ENCODE measurements around the gene FAM216B. TPM values are rescaled to one million over a fixed set of nuclear protein-coding genes. Genes with fewer than 3 reads are reported as not detected.
"Not testable (repeated sequence)": the region's sequence is repeated elsewhere in the genome, so short reads cannot be mapped to it uniquely, and the experiment has no call there.

Gene FAM216B
- total RNA-seq, 1 donor from 2014 or later: not detected

DNA sequence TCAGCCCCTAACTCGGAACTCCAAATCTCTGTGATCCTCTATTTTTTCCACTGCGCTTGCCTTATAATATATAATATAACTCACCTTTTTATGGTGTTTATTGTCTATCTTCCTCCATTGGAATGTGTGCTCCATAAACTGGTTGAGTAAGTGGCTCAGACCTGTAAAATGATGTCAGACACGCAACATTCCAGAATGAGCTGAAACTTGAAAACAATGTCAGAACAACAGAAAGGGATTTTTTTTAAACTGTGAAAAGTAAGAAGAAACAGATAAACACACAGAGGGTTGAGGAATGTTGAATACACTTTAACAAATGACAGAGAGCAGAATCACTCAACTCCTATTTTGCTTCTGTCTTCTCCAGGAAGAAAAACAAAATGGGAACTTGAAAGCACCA lies 19.1 kb upstream of the FAM216B start:
- no peaks in the 10 kb centered on the region for H3K9me3 ChIP-seq
- H3K4me3 ChIP-seq: no peak overlapping the region
- no peaks in the 10 kb centered on the region for H3K4me1 ChIP-seq
- no peak overlapping the region for H3K27ac ChIP-seq
- TF ChIP-seq, protein P1, sequence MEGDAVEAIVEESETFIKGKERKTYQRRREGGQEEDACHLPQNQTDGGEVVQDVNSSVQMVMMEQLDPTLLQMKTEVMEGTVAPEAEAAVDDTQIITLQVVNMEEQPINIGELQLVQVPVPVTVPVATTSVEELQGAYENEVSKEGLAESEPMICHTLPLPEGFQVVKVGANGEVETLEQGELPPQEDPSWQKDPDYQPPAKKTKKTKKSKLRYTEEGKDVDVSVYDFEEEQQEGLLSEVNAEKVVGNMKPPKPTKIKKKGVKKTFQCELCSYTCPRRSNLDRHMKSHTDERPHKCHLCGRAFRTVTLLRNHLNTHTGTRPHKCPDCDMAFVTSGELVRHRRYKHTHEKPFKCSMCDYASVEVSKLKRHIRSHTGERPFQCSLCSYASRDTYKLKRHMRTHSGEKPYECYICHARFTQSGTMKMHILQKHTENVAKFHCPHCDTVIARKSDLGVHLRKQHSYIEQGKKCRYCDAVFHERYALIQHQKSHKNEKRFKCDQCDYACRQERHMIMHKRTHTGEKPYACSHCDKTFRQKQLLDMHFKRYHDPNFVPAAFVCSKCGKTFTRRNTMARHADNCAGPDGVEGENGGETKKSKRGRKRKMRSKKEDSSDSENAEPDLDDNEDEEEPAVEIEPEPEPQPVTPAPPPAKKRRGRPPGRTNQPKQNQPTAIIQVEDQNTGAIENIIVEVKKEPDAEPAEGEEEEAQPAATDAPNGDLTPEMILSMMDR (IDR thresholded peaks at IDR 0.05): no peak
- H3K36me3 ChIP-seq: no peaks in the 10 kb centered on the region
- H3K27me3 ChIP-seq: no peaks in the 10 kb centered on the region
- intact Hi-C loops (cut with DNase I): no loop called here
- DNase-seq (ENCODE audit: low spot score in 2 of 2): no peak

DNA sequence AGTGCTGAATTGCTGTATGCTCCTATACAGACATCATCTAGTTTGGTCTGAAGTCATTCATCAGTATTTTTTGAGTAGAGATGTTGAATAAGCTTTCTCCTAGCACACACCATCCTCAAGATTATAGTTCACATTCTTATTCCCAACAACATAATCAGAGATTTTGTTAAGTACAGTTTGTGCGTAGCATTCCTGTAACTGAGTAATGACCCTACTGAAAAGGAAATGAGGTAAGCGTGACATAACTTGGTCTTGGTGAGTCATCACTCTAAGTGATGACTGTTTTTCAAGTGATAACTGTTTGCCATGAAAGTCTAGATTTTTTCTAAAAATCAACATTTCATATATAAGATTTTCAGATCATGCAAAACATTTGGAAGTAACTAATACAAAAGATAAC lies 18.5 kb upstream of the FAM216B start:
- TF ChIP-seq, protein P1 (IDR thresholded peaks at IDR 0.05): no peak
- no peaks in the 10 kb centered on the region for H3K9me3 ChIP-seq
- no peak overlapping the region for H3K4me3 ChIP-seq
- H3K4me1 ChIP-seq: no peaks in the 10 kb centered on the region
- H3K36me3 ChIP-seq: no peaks in the 10 kb centered on the region
- no peak for DNase-seq (ENCODE audit: low spot score in 2 of 2)
- no peak overlapping the region for H3K27ac ChIP-seq
- no peaks in the 10 kb centered on the region for H3K27me3 ChIP-seq
- intact Hi-C loops (cut with DNase I): no loop called here

DNA sequence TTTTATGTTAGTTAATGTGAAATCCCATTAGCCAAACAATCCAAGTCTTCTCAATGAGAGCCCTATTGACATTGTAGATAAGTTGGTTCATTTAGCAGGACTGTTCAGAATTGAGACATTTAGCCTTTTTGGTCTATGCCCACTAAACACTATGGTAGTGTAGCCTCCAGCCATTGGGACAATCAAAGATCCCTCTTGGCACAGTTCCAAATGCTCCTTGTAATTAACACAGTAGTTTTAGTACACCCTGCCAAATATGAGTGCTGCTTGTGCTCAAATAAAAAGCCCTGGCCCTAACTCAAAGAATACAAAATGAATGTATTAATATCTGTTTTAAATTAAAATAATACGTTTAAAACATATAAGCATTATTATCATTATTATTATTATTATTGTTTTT lies 15.4 kb upstream of the FAM216B start:
- Histone ChIP-seq H3K27me3 (no peaks in the 10 kb centered on the region), H3K27ac (no peak overlapping the region), H3K4me3 (no peak overlapping the region), H3K36me3 (no peaks in the 10 kb centered on the region), H3K4me1 (no peaks in the 10 kb centered on the region), H3K9me3 (no peaks in the 10 kb centered on the region)
- TF ChIP-seq, protein P1 (IDR thresholded peaks at IDR 0.05): no peak
- intact Hi-C loops (cut with DNase I): no loop called here
- no peak for DNase-seq (ENCODE audit: low spot score in 2 of 2)

DNA sequence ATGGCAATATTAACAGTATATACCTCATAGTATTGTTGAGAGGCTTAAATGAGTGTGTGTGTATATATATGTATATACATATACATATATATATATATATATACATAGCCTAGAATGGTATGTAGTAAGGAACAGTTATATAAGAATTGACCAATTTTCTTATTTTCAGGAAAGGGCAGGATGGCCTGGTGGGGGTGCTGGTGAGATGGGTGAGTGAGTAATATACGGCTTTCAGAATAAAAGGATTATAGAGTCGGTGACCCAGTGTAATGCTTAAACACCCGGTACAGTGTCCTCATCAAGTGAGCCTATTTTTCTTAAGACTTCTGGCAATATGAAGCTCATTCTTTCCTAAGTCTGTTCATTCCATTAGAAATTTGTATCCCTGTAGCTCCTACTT lies 11.7 kb upstream of the FAM216B start:
- H3K36me3 ChIP-seq: no peaks in the 10 kb centered on the region
- TF ChIP-seq, protein P1 (IDR thresholded peaks at IDR 0.05): no peak
- no peak for DNase-seq (ENCODE audit: low spot score in 2 of 2)
- H3K27me3 ChIP-seq: no peaks in the 10 kb centered on the region
- no peak overlapping the region for H3K4me3 ChIP-seq
- H3K9me3 ChIP-seq: no peaks in the 10 kb centered on the region
- no peak overlapping the region for H3K27ac ChIP-seq
- H3K4me1 ChIP-seq: no peaks in the 10 kb centered on the region
- intact Hi-C loops (cut with DNase I): no loop called here

DNA sequence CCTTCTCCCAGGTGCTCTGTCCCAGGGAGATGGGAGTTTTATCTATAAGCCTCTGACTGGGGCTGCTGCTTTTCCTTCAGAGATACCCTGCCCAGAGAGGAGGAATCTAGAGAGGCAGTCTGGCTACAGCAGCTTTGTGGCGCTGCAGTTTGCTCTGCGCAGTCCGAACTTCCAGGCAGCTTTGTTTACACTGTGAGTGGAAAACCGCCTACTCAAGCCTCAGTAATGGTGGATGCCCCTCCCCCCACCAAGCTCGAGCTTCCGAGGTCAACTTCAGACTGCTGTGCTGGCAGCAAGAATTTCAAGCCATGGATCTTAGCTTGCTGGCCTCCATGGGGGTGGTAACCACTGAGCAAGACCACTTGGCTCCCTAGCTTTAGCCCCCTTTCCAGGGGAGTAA lies 4.8 kb upstream of the FAM216B start:
- H3K4me3 ChIP-seq; H3K27me3 ChIP-seq; H3K9me3 ChIP-seq; H3K27ac ChIP-seq; H3K4me1 ChIP-seq; DNase-seq (ENCODE audit: low spot score in 2 of 2); H3K36me3 ChIP-seq; intact Hi-C loops (cut with DNase I): not testable (repeated sequence)

DNA sequence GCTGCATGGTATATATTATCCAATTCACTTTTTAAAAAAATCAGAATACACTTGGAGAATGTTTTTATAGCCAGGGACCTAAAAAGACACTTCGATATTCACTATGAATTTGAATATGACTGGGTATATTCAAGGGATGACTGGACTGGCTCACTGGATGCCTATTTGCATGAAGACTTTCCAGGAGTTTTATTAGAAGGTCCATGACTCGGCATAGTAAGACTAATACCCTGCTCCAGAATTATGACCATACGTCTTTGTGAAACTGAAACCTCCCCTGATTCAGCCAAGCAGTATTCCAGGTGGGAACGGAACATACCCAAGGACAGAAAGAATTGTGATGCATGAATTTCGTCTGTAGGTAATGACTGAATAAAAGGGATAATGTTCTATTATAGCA lies 3.9 kb upstream of the FAM216B start:
- H3K27ac ChIP-seq: no peak overlapping the region
- H3K9me3 ChIP-seq: no peaks in the 10 kb centered on the region
- H3K36me3 ChIP-seq: no peaks in the 10 kb centered on the region
- TF ChIP-seq, protein P1 (IDR thresholded peaks at IDR 0.05): no peak
- DNase-seq (ENCODE audit: low spot score in 2 of 2): no peak
- intact Hi-C loops (cut with DNase I): no loop called here
- no peaks in the 10 kb centered on the region for H3K27me3 ChIP-seq
- no peaks in the 10 kb centered on the region for H3K4me1 ChIP-seq
- H3K4me3 ChIP-seq: no peak overlapping the region
